ENCODE results near the gene TMPRSS11F.

DNA sequence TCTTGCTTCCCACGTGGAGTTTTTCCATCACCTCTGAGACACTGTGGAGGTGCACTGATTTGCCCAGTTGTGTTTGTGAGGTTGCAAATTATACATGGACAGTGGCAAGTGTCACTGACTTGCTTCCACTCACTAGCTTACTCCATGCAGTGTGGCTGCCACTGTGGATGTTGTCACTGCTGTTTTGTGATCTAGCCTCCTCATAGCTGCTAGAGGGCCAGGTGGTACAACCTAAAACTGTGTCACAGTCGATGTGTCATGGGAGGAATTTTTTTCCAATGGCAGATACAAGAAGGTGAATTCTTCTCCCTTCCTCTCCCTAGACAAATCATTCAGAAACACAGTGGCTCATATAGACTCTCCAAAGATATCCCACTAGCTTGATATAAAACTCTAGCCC is 37.5 kb upstream of the TMPRSS11F start:
- TF ChIP-seq, protein P1, sequence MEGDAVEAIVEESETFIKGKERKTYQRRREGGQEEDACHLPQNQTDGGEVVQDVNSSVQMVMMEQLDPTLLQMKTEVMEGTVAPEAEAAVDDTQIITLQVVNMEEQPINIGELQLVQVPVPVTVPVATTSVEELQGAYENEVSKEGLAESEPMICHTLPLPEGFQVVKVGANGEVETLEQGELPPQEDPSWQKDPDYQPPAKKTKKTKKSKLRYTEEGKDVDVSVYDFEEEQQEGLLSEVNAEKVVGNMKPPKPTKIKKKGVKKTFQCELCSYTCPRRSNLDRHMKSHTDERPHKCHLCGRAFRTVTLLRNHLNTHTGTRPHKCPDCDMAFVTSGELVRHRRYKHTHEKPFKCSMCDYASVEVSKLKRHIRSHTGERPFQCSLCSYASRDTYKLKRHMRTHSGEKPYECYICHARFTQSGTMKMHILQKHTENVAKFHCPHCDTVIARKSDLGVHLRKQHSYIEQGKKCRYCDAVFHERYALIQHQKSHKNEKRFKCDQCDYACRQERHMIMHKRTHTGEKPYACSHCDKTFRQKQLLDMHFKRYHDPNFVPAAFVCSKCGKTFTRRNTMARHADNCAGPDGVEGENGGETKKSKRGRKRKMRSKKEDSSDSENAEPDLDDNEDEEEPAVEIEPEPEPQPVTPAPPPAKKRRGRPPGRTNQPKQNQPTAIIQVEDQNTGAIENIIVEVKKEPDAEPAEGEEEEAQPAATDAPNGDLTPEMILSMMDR (IDR thresholded peaks at IDR 0.05) = no peak
- no peak for TF ChIP-seq POLR2A (IDR thresholded peaks at IDR 0.05)

All from ovary (tissue), 3 donors.